Measurements from ENCODE around the gene FAM170B.

Gene FAM170B

DNA sequence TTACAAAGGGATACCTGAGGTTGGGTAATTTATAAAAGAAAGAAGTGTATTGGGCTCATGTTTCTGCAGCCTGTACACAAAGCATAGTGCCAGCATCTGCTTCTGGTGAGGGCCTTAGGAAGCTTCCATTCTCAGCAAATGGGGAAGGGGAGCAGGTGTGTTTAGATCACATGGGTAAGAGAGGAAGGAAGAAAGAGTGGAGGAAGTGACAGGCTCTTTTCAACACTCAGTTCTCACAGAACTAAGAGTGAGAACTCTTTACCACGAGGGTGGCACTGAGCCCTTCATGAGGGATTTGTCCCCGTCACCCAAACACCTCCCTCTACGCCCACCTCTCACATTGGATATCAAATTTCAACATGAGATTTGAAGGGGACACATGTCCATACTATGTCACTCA lies 506 bp upstream of the FAM170B start:
- H3K27ac Mint-ChIP-seq = peak overlapping the region; percentile 21

GRCh38 chr10:49132362-49132737 lies 1.5 kb downstream of the FAM170B start:
- DNase-seq (ENCODE audit: low spot score in 2 of 2) = no peak
- Mint-ChIP-seq H3K27ac (no peak overlapping the region), H3K36me3 (peaks cover 7% of the 10 kb centered on the region), H3K4me1 (peaks cover 21% of the 10 kb centered on the region), H3K27me3 (peaks cover 19% of the 10 kb centered on the region), H3K4me3 (no peak overlapping the region), H3K9me3 (peaks cover 3% of the 10 kb centered on the region)
- ATAC-seq (ENCODE audit: low read depth) = no peak

More for the DNA sequence above, 506 bp upstream of the FAM170B start:
- Mint-ChIP-seq H3K36me3 (peaks cover 4% of the 10 kb centered on the region), H3K4me1 (peaks cover 21% of the 10 kb centered on the region), H3K4me3 (no peak overlapping the region), H3K27me3 (peaks cover 5% of the 10 kb centered on the region), H3K9me3 (peaks cover 3% of the 10 kb centered on the region)
- no peak for DNase-seq (ENCODE audit: low spot score in 2 of 2)
- no peak for ATAC-seq (ENCODE audit: low read depth)

DNA sequence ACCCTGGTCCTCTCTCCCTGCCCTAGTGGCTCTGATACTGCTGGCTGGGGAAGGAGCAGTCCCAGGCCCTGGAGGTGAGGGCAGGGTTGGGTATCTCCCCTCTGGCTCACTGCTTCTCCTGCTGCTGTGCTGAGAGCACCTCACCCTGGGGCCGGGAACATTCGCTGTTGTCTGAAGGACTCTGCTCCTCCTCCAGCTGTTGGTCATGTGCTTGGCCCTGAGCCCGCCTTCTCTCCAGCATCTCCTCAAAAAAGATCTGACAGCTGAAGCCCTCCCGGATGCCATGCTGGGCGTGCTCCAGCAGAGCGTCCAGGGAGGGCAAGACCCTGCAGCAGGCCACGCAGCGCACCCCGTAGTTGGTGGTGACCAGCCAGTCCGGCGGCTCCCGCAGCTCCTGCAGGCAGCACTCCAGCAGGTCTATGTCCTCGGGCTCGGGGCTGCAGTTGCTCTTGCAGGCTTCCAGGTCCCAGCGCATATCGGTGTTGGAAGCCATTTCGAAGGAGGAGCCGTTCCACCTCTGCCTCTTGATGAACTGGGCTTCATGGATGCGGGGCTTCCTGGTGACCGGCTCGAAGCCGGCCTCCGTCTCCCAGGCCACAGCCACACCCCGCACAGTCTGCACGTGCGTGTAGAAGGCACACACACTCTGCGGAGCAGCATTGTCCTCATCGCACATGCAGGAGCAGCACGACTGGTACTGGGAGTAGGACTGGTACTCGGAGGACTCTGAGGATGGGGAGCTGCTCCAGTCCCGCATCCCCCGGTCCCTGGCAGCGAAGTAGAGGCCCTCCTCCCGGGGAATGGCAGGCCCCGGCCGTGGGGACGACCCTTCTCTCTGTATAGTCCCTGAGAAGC lies 2.1 kb downstream of the FAM170B start:
- peaks cover 21% of the 10 kb centered on the region for H3K4me1 Mint-ChIP-seq
- H3K36me3 Mint-ChIP-seq = peaks cover 7% of the 10 kb centered on the region
- peaks cover 3% of the 10 kb centered on the region for H3K9me3 Mint-ChIP-seq
- ATAC-seq (ENCODE audit: low read depth) (no peak), DNase-seq (ENCODE audit: low spot score in 2 of 2) (no peak)
- peaks cover 19% of the 10 kb centered on the region for H3K27me3 Mint-ChIP-seq
- H3K4me3 Mint-ChIP-seq = no peak overlapping the region
- no peak overlapping the region for H3K27ac Mint-ChIP-seq

GRCh38 chr10:49129376-49129775 lies 4.4 kb downstream of the FAM170B start:
- no peak for DNase-seq (ENCODE audit: low spot score in 2 of 2)
- Mint-ChIP-seq H3K27me3 (peaks cover 19% of the 10 kb centered on the region), H3K27ac (no peak overlapping the region), H3K4me3 (no peak overlapping the region), H3K36me3 (peaks cover 5% of the 10 kb centered on the region), H3K4me1 (peaks cover 4% of the 10 kb centered on the region), H3K9me3 (peaks cover 2% of the 10 kb centered on the region)
- ATAC-seq (ENCODE audit: low read depth) = no peak

DNA sequence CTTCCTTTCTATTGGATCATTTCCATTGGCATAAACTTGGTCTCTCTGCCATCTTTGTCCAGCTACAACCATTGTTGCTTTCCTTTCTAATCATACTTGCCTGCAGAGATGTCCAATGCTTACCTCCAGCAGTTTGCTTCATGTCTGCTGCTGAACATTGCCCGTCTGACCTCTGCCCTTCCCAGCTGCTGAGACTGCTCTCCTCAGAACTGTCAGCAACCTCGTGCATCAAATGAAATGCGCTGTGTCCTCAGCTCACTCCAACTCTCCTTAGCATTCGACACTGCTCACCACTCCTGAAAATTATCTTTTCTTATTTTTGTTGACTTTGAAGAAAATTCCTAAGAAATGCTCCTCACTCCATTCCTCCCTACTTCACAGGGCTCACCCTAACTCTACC lies 5.0 kb downstream of the FAM170B start:
- peaks cover 2% of the 10 kb centered on the region for H3K9me3 Mint-ChIP-seq
- peaks cover 19% of the 10 kb centered on the region for H3K27me3 Mint-ChIP-seq
- no peak for DNase-seq (ENCODE audit: low spot score in 2 of 2)
- no peak overlapping the region for H3K27ac Mint-ChIP-seq
- H3K4me1 Mint-ChIP-seq = no peaks in the 10 kb centered on the region
- H3K4me3 Mint-ChIP-seq = no peak overlapping the region
- ATAC-seq (ENCODE audit: low read depth) = no peak
- H3K36me3 Mint-ChIP-seq = peaks cover 5% of the 10 kb centered on the region

- H3K36me3 Mint-ChIP-seq = peaks cover 2% of the 10 kb centered on the region
- no peak overlapping the region for H3K27ac Mint-ChIP-seq
- DNase-seq (ENCODE audit: low spot score in 2 of 2) (no peak), ATAC-seq (ENCODE audit: low read depth) (no peak)
- H3K27me3 Mint-ChIP-seq = peaks cover 16% of the 10 kb centered on the region
- peaks cover 2% of the 10 kb centered on the region for H3K9me3 Mint-ChIP-seq
- no peaks in the 10 kb centered on the region for H3K4me1 Mint-ChIP-seq
- no peak overlapping the region for H3K4me3 Mint-ChIP-seq
Observed at GRCh38 chr10:49123981-49124950, 9.6 kb downstream of the FAM170B start.

DNA sequence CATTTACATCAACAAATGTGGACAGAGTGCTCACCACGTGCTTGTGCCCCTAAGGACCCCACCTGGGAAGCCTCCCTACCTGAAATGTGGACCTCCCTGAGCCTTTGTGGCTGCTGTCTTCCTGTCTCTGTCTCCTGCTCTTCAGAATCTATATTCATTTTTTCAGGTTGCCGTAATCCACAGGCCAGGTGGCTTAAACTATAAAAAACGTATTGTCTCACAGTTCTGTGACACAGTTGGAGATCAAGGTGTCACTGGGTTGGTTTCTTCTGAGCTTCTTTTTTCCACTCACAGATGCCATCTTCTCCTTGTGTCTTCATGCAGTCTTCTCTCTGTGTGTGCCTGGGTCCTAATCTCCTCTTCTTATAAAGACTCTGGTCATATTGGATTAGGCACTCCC lies 12.9 kb downstream of the FAM170B start:
- Mint-ChIP-seq H3K4me1 (no peaks in the 10 kb centered on the region), H3K27ac (no peak overlapping the region), H3K36me3 (no peaks in the 10 kb centered on the region), H3K4me3 (no peak overlapping the region), H3K9me3 (peaks cover 2% of the 10 kb centered on the region), H3K27me3 (peaks cover 9% of the 10 kb centered on the region)
- ATAC-seq (ENCODE audit: low read depth) = no peak
- no peak for DNase-seq (ENCODE audit: low spot score in 2 of 2)

DNA sequence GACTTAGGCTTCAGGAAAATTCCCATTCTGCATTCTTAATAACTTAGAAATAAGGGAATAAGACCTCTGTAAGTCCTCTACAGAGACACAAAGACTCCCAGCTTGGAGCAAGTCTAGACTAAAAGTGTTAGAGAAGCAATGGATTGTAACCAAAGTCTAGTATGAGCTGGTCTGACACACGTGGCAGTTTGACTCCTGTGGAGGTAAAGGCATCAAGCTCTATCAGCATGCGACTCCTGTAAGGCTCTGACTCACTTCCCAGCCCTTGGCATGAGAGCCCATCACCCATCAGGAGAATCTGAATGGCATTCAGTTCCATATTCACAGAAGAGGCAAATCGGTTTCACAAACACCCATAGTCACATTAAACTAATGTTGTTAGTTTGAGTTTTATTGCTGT lies 14.1 kb downstream of the FAM170B start:
- H3K9me3 Mint-ChIP-seq = peaks cover 2% of the 10 kb centered on the region
- no peaks in the 10 kb centered on the region for H3K36me3 Mint-ChIP-seq
- DNase-seq (ENCODE audit: low spot score in 2 of 2) (no peak), ATAC-seq (ENCODE audit: low read depth) (no peak)
- peaks cover 11% of the 10 kb centered on the region for H3K27me3 Mint-ChIP-seq
- H3K4me3 Mint-ChIP-seq = no peak overlapping the region
- no peaks in the 10 kb centered on the region for H3K4me1 Mint-ChIP-seq
- H3K27ac Mint-ChIP-seq = no peak overlapping the region

GRCh38 chr10:49118430-49119074 lies 15.3 kb downstream of the FAM170B start:
- DNase-seq (ENCODE audit: low spot score in 2 of 2) (no peak), ATAC-seq (ENCODE audit: low read depth) (no peak)
- no peaks in the 10 kb centered on the region for H3K4me1 Mint-ChIP-seq
- peaks cover 2% of the 10 kb centered on the region for H3K9me3 Mint-ChIP-seq
- H3K4me3 Mint-ChIP-seq = no peak overlapping the region
- peaks cover 12% of the 10 kb centered on the region for H3K27me3 Mint-ChIP-seq
- no peaks in the 10 kb centered on the region for H3K36me3 Mint-ChIP-seq
- no peak overlapping the region for H3K27ac Mint-ChIP-seq

DNA sequence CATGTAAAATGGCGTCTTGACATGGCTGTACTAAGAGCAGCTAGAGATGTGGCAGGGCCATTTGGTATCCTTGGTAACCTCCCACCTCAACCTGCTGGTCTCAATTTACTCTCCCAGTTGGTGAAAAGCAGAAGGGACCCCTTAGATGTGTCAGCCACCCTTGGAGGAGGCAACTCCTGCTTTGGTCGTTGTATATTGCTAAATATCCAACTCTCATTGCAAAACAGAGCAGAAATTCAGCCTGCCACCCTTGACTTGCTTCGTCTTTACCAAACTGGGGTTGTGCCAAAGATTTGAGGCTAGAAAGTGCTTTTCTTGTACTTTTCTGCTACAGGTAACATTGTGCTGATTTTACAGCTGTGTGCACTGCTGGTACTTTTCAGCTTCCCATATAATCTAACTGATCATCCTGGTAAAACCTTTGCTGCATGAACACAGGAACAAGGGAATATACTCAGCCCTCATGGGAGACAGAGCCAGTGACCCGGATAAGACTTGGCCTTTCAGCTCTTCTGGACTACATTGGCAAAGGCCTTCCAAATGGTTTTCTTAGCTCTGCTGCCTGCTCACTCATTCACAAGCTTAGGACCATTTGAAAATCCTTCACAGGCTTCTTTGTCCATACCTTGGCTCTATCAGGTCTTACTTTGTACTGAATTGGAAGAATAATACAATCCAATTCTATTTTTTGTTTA lies 16.3 kb downstream of the FAM170B start:
- H3K4me3 Mint-ChIP-seq = no peak overlapping the region
- H3K27ac Mint-ChIP-seq = no peak overlapping the region
- no peaks in the 10 kb centered on the region for H3K36me3 Mint-ChIP-seq
- no peaks in the 10 kb centered on the region for H3K4me1 Mint-ChIP-seq
- peaks cover 12% of the 10 kb centered on the region for H3K27me3 Mint-ChIP-seq
- H3K9me3 Mint-ChIP-seq = peaks cover 2% of the 10 kb centered on the region
- DNase-seq (ENCODE audit: low spot score in 2 of 2) (no peak), ATAC-seq (ENCODE audit: low read depth) (no peak)

DNA sequence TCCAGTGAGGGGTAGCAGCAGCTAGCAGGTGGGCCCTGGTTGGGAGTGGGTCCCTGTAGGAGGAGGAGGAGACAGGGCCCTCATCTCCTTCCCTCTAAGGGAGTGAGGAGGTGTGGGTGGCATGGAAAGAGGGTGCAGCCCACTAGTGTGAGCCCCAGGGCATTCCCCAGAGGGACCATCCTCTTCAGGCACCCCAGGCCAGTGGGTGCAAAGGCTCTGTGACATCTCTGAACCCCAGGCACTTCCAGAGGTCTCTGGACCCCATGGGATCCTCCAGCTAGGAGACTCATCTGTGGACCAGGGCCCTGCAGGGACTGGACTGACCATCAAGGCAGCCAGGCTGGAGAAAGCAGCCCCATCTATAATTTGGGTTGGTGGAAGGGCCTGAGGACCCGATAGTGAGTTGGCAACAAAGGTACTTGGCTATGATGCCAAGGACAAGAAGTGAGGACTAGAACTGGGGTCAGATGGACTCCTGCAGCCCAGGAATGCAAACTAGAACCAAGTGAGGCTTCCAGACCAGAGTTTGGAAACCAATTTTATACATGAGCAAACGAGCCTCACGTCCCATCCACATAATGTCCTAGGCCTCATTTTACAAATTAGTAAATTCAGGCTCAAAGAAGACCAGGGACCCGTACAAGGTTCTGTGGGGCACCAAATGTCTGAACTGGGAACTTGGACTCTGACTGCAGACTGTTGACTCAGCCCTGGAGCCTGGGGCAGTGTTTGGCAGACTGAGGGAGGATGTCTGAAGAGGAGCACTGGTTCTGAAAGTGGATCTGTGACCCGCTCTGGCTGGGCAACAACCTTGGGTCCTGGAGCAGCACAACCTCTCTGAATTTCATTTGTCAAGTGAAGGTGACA lies 17.1 kb downstream of the FAM170B start:
- DNase-seq (ENCODE audit: low spot score in 2 of 2) (no peak), ATAC-seq (ENCODE audit: low read depth) (no peak)
- Mint-ChIP-seq H3K27me3 (peaks cover 10% of the 10 kb centered on the region), H3K27ac (no peak overlapping the region), H3K36me3 (no peaks in the 10 kb centered on the region), H3K4me3 (no peak overlapping the region), H3K9me3 (peaks cover under 1% of the 10 kb centered on the region), H3K4me1 (no peaks in the 10 kb centered on the region)

GRCh38 chr10:49115796-49116508 lies 17.9 kb downstream of the FAM170B start:
- Mint-ChIP-seq H3K27ac (no peak overlapping the region), H3K9me3 (no peaks in the 10 kb centered on the region), H3K4me3 (no peak overlapping the region), H3K4me1 (no peaks in the 10 kb centered on the region), H3K27me3 (peaks cover 8% of the 10 kb centered on the region), H3K36me3 (no peaks in the 10 kb centered on the region)
- ATAC-seq (ENCODE audit: low read depth) (no peak), DNase-seq (ENCODE audit: low spot score in 2 of 2) (no peak)
